Umbilical cord (tissue), 2 donors: ENCODE measurements around the gene COL24A1. TPM values are rescaled to one million over a fixed set of nuclear protein-coding genes. Genes with fewer than 3 reads are reported as not detected.
"Not testable (repeated sequence)": the region's sequence is repeated elsewhere in the genome, so short reads cannot be mapped to it uniquely, and the experiment has no call there.

Experiments
- DNase-seq: peaks from one replicate; pipeline ENCODE4 v3.0.0-alpha.2; 2015; ENCODE audit warnings: low spot score
- total RNA-seq: library from RNA; depleted of rRNA; stranded (reverse); fragments of >200 nt; gene quantifications from one replicate; pipeline ENCODE4 v1.2.3, GENCODE V29; 2014; ENCODE audit warnings: low replicate concordance; ENCODE audit not compliant: insufficient read depth

COL24A1 gene
- total RNA-seq, 1 donor from 2014 or later: 7.5 TPM

DNA sequence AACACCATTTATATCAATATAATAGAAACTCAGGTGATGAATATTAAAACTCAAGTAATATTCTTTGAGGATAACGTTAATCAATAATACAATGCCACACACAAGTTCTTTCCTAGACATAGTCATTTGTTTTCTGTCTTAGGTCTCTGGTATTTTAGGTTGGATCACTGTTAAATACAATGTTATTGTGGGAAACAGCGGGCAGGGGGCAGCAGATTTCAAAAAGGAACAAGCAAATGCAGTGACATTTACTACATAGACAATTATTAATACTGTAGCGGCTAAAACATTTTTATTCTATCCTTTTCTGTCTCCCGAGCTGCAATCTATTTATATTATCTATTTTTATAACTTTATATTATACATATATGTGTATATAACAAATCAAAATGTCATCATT lies 261.9 kb downstream of the COL24A1 start:
- peak; percentile 51 for DNase-seq

- no peak for DNase-seq
Measured at GRCh38 chr1:85892366-85892765, 264.2 kb downstream of the COL24A1 start.

DNA sequence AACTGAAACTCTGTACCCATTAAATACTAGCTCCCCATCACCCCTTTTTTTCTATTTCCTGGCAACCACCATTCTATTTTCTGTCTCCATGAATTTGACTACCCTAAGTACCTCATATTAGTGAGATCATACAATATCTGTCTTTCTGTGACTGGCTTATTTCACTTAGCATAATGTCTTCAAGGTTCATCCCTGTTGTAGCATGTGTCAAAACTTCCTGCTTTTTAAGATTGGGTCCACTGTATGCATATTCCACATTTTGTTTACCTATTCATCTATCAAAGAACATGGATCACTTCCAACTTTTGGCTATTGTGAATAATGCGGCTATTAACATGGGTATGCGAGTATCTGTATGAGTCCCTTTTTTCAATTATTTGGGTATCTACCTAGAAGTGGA lies 266.7 kb downstream of the COL24A1 start:
- no peak for DNase-seq

GRCh38 chr1:85888921-85889320 lies 267.7 kb downstream of the COL24A1 start:
- DNase-seq: no peak

DNA sequence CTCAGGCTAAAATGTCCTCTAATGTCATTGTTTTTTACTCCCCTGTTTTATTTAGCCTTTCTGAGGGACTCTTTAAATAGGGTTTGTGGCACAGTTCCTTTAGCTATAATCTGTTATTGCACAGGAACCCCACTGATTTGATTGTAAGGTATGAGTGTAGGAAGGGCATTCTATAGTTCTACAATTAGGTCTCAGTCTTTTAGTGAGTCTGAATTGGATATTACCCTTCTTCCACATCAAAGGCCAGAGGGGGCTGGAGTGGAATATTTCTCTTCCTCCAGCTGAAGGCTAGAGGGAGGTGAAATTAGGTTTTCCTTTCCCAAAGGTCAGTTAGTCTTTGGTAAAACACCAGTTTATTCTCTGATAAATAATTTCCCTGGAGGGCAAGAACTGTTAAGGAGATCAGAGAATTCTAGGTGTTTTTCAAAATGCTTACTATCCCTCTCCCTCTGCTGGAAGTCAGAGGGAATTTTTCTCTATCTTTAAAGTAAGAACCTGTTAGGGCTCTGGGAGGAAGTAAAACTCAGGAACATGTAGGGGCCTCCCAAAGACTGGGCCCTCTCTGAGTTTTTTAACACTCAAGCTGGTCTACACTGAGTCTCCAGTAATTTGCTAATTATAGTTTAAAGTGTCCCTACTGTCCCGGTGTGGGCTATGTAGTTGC lies 272.1 kb downstream of the COL24A1 start:
- DNase-seq: peak; percentile 27

DNA sequence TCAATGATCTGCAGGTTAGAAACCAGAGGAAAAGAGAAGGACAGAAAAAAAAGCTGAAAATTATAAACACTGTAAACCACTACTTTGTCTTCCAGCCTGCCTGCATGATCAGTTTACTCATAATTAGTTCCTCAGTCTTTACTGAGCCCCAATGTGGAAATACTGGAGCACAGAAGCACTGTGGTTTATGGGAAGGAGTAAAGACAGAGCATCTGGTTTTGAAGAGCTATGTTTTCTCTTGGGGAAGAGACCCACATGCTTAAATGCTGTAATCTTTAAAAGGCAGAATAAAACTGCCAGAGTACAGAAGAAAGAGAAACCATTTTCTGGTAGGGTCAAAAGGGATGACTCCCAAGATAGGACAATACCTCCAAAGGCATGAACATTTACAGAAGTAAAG lies 289.4 kb downstream of the COL24A1 start:
- DNase-seq: peak; percentile 21

GRCh38 chr1:85865213-85865612 lies 291.4 kb downstream of the COL24A1 start:
- peak; percentile 32 for DNase-seq

GRCh38 chr1:85864727-85865126 lies 291.8 kb downstream of the COL24A1 start:
- DNase-seq: peak; percentile 36

- DNase-seq: not testable (repeated sequence)
Measured at GRCh38 chr1:85863639-85864038, 292.9 kb downstream of the COL24A1 start.

DNA sequence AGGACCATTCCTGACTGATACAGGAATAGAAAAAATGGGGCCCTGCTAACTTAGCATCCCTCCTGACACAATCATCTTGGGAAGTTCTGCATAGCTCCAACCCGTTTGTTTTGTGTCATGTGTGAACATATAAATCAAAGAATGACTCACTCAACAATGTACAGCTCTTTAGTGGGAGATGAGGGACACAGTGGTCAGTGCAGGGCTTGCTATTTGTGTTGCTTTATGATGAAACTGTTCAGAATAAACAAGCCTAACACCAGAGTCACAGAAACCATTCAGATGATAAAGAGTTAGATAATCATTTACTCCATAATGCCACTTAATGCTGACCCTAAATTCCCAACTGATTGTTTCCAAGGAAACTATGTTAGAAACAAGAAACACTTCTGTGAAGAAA lies 294.1 kb downstream of the COL24A1 start:
- DNase-seq: peak; percentile 6

DNA sequence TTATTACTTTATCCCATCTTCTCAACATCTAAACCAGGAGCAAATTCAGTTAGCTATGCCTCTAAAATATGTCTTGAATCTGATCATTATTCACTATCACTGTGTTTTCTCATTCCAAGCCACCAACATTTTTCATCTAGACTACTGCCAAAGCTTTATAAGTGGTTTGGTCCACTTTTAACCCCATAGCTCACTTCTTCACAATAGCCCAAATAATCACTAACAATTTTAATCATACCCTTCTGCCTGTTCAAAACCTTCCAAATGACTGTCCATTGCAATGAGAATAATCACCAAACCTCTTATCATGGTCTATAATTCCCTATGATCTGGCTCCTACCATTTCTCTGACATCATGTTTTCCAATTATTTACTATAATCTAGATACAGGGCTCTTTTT lies 298.6 kb downstream of the COL24A1 start:
- no peak for DNase-seq

DNA sequence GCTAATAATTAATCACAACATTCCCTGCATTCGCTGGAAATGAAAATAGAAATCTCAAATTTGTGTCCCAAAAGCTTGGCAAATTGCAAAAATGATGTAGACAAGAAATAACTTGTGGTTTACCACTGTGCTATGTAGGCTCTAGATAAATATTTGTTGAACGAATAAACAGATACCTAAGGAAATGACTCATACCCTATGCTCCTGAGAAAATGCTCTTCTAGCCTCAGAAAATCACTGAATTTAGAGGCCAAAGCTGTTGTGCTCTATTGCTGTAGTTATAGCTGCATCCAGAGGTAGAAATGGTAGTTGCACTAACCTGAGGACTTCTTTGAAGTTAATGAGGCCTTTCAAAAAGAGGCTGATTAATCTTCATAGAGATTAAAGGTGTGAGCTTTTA lies 306.3 kb downstream of the COL24A1 start:
- peak; percentile 3 for DNase-seq

DNA sequence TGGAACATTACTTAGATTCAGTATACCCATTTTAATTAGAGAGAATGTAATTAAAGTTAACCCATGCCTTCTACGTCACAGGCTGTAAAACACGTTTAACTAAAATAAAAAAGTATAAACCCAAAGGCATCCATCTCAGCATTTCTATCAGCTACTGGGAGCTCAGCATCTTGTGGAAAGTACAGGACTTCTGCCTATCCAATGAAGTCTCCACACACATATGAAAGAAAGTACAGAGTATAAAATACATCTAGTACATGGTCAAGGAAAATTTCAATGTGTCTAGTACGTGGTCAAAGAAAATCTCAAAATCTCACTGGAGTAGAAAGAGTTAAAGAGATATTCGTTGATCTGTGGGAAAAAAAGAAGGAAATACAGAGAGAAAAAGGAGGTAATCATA lies 306.9 kb downstream of the COL24A1 start:
- DNase-seq: no peak

DNA sequence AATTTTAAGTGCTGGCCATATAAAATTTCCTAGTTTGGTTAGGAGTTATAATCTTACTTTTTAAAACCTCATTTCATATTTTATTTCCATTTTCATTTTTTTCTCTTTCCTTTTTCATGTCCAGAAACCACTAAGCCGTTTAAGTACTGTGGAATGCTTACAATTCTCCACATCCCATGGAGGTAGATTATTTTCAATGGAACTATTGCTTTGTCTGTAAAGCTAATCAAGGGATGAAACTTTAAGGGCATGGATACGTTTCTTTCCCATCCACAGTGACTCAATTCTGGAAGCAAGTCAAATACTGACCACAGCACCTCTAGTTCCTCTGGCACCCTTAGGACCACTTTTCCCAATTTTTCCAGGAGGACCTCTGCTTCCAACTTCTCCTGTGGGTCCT lies 309.2 kb downstream of the COL24A1 start:
- DNase-seq: peak; percentile 6

- no peak for DNase-seq
Measured at GRCh38 chr1:85846706-85847105, 309.9 kb downstream of the COL24A1 start.

GRCh38 chr1:85839459-85839858 lies 317.1 kb downstream of the COL24A1 start:
- no peak for DNase-seq

DNA sequence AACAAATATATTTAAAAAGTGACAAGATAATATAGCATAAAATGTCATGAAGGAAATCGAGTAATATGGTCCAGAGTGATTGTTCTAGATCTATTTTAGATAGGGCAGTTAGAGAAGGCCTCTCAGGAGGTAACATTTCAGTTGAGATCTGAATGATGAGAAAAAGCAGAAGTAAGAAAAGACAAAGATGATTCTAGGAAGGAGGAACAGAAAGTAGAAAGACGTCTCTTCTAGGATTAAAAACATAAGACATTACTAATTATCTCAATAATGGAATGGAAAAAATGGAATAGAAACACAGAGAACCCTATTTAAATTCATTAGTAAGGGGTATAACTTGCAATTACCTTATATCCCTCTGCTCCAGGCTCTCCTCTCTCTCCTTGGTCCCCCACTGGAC lies 318.3 kb downstream of the COL24A1 start:
- no peak for DNase-seq

DNA sequence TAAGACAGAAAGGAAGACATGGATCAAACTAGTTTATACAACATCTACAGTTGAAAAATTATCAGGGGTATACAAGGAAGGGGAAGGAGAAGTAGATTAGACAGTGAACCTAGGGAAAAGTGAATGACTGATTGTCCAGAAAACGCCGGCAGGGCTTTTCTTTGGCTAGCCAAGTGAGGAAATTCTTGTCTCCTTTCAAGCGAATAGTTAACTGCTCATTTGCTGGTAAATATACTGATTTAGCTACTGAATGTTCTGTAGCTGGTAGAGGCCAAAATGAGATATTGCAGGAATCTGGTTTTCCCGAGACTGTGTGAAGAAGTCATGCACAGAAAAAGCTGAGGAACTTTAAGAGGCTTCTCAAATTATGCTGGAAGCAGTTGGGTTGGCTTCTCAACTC lies 319.8 kb downstream of the COL24A1 start:
- no peak for DNase-seq

DNA sequence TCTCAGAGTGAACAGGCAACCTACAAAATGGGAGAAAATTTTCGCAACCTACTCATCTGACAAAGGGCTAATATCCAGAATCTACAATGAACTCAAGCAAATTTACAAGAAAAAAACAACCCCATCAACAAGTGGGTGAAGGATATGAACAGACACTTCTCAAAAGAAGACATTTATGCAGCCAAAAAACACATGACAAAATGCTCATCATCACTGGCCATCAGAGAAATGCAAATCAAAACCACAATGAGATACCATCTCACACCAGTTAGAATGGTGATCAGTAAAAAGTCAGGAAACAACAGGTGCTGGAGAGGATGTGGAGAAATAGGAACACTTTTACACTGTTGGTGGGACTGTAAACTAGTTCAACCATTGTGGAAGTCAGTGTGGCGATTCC lies 323.4 kb downstream of the COL24A1 start:
- not testable (repeated sequence) for DNase-seq

DNA sequence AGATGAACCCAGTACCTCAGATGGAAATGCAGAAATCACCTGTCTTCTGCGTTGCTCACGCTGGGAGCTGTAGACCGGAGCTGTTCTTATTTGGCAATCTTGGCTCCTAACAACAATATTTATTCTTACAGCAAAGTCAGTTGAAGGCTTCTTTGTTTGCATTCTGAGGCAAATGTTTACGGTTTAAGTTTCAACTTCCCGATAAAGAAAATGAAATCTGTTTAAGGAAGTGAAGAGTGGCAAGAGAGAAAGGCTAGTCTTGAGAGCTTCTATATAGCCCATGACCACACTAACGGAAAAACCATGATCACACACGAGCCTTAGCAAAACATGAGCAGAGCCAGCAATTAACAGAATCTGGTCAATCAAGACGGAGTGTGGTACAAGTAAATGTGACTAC lies 325.7 kb downstream of the COL24A1 start:
- DNase-seq: no peak

DNA sequence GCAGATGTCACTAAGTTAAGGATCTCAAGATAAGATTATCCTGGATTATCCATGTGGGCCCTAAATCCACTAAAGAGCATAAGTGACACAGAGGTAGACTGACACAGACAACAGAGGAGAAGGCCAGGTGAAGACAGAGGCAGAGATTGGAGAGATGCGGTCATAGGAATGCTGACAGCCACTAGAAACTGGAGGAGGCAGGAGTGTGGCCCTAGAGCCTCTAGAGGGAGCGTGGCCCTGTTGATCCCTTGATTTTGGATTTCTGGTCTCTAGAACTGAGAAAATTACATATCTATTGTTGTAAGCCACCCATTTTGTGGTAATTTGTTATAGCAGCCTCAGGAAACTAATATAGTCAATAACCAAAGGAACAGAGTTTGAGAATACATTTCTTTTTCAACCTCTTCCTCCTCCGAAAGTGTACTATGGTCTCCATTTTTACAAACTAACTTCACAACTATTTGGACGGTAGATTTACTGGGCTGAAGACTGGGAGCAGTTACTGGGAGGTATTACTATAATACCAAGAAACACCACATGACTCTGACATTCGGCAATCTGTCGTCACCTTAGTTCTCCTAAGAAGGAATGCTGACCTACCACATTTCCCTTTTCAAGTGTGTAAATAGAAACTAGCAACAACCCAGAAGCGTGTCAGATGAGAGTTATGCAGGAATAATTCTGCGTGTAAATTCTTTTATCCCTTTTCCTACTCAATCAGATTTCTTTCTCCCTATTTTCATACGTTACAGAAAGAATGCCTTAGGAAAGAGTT lies 332.3 kb downstream of the COL24A1 start:
- DNase-seq: no peak

- no peak for DNase-seq
Measured at GRCh38 chr1:85822696-85823095, 333.9 kb downstream of the COL24A1 start.

DNA sequence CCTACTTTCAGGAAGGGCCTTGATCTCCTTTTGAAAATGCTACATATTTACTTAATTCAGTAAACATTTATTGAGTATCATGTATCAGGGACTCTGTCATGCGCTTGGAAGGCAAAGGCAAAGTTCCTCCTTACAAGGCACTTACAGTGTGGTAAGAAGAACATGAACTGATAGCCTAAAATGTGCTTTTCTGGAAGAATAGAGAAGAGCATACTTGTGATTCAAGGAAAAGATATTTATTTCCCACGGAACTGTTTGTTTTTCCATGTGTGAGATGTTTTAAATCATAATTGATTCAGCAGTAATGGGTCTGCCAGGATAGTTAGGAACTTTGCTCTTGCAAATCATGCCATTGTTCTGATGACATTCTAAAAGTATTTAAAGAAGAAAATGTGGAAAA lies 338.2 kb downstream of the COL24A1 start:
- no peak for DNase-seq
